Measurements from ENCODE around the gene UBC.

The UBC gene

GRCh38 chr12:124939421-124940142 is 25.1 kb upstream of the UBC start (continued):
- TF ChIP-seq ZNF513 (tag by site-specific recombination; IDR thresholded peaks at IDR 0.05) (peak; percentile 60), SP2 (tag by site-specific recombination; IDR thresholded peaks at IDR 0.05) (peak; percentile 37; the same call in 1 of the 2 replicates), ZNF76 (tag by site-specific recombination; IDR thresholded peaks at IDR 0.05; ENCODE audit: borderline replicate concordance, low read depth) (peak; percentile 65), ZNF416 (tag by site-specific recombination; IDR thresholded peaks at IDR 0.05) (no peak), ZNF501 (tag by site-specific recombination; IDR thresholded peaks at IDR 0.05) (peak; percentile 95; the same call in 1 of the 2 replicates), ZNF2 (tag by site-specific recombination; IDR thresholded peaks at IDR 0.05) (peak; percentile 95), ZBTB49 (tag by site-specific recombination; IDR thresholded peaks at IDR 0.05; ENCODE audit: low read depth) (no peak), ZNF341 (tag by site-specific recombination; IDR thresholded peaks at IDR 0.05; ENCODE audit: low read depth) (no peak; the same call in 1 of the 2 replicates), ZNF530 (tag by site-specific recombination; IDR thresholded peaks at IDR 0.05; ENCODE audit: low read depth) (no peak), ZNF777 (tag by site-specific recombination; IDR thresholded peaks at IDR 0.05; ENCODE audit: borderline replicate concordance) (peak; percentile 71; the same call in 1 of the 2 replicates), ZNF184 (tag by site-specific recombination; IDR thresholded peaks at IDR 0.05) (peak; percentile 60), ZFP3 (tag by site-specific recombination; IDR thresholded peaks at IDR 0.05; ENCODE audit: low read depth) (no peak), ZNF664 (tag by site-specific recombination; IDR thresholded peaks at IDR 0.05) (no peak), ZSCAN18 (tag by site-specific recombination; IDR thresholded peaks at IDR 0.05) (0 out of 2 replicates have a peak, but pooled peaks have one; percentile 24), ZNF529 (tag by site-specific recombination; IDR thresholded peaks at IDR 0.05; ENCODE audit: insufficient replicate concordance) (no peak), ZNF148 (tag by site-specific recombination; IDR thresholded peaks at IDR 0.05; ENCODE audit: borderline replicate concordance) (0 out of 2 replicates have a peak, but pooled peaks have one; percentile 33), ZNF561 (tag by site-specific recombination; IDR thresholded peaks at IDR 0.05; ENCODE audit: borderline replicate concordance) (peak; percentile 48), ZNF274 (IDR thresholded peaks at IDR 0.05; ENCODE audit: low read length) (no peak), ZNF274 (tag by site-specific recombination; IDR thresholded peaks at IDR 0.05; ENCODE audit: borderline replicate concordance) (no peak), ZBTB20 (tag by site-specific recombination; IDR thresholded peaks at IDR 0.05) (peak; percentile 98), ZNF280C (tag by site-specific recombination; IDR thresholded peaks at IDR 0.05) (no peak), ZNF701 (tag by site-specific recombination; IDR thresholded peaks at IDR 0.05) (no peak), ZNF558 (tag by site-specific recombination; IDR thresholded peaks at IDR 0.05) (peak; percentile 46; the same call in 1 of the 2 replicates), ZNF169 (tag by site-specific recombination; IDR thresholded peaks at IDR 0.05) (no peak), ZNF221 (tag by site-specific recombination; IDR thresholded peaks at IDR 0.05; ENCODE audit: borderline replicate concordance) (0 out of 2 replicates have a peak, but pooled peaks have one; percentile 17), PRDM6 (tag by site-specific recombination; IDR thresholded peaks at IDR 0.05) (peak; percentile 67; the same call in 1 of the 2 replicates)

All from HEK293 (cell line).